Colon (tissue), 2 donors: ENCODE measurements around the gene LMF1.
"Not testable (repeated sequence)": the region's sequence is repeated elsewhere in the genome, so short reads cannot be mapped to it uniquely, and the experiment has no call there.

Experiments
- FAIRE-seq: peaks from 2 replicates; lab custom pipeline; 2012; peaks lifted over from hg19 to GRCh38; lab: Jason Lieb, UNC
- donor health status: control.
- donor health status: control.

LMF1 gene

GRCh38 chr16:892536-893255 is 78.1 kb downstream of the LMF1 start:
- no peak for FAIRE-seq

- no peak for FAIRE-seq
These were observed 78.8 kb downstream of the LMF1 start for GRCh38 chr16:892006-892405.

- no peak for FAIRE-seq
These were observed 79.4 kb downstream of the LMF1 start for GRCh38 chr16:891353-891740.

GRCh38 chr16:890716-891352 is 80.0 kb downstream of the LMF1 start:
- FAIRE-seq = no peak

GRCh38 chr16:890217-890616 is 80.6 kb downstream of the LMF1 start:
- FAIRE-seq = no peak

- no peak for FAIRE-seq
These were observed 81.2 kb downstream of the LMF1 start for GRCh38 chr16:889586-889985.

- FAIRE-seq = no peak
These were observed 81.7 kb downstream of the LMF1 start for GRCh38 chr16:888901-889570.

GRCh38 chr16:888456-888855 is 82.3 kb downstream of the LMF1 start:
- not testable (repeated sequence) for FAIRE-seq

- no peak for FAIRE-seq
These were observed 82.9 kb downstream of the LMF1 start for GRCh38 chr16:887846-888245.

- no peak for FAIRE-seq
These were observed 83.7 kb downstream of the LMF1 start for GRCh38 chr16:886802-887731.

GRCh38 chr16:886084-886543 is 84.7 kb downstream of the LMF1 start:
- FAIRE-seq = no peak

GRCh38 chr16:885391-885790 is 85.4 kb downstream of the LMF1 start:
- no peak for FAIRE-seq

GRCh38 chr16:884232-884631 is 86.6 kb downstream of the LMF1 start:
- no peak for FAIRE-seq

GRCh38 chr16:883781-884180 is 87.0 kb downstream of the LMF1 start:
- no peak for FAIRE-seq

- no peak for FAIRE-seq
These were observed 87.4 kb downstream of the LMF1 start for GRCh38 chr16:883340-883739.

- FAIRE-seq = not testable (repeated sequence)
These were observed 88.1 kb downstream of the LMF1 start for GRCh38 chr16:882671-883070.

GRCh38 chr16:882256-882655 is 88.5 kb downstream of the LMF1 start:
- FAIRE-seq = no peak

- no peak for FAIRE-seq
These were observed 89.3 kb downstream of the LMF1 start for GRCh38 chr16:881219-882097.

GRCh38 chr16:880471-881171 is 90.2 kb downstream of the LMF1 start:
- no peak for FAIRE-seq

GRCh38 chr16:879986-880385 is 90.8 kb downstream of the LMF1 start:
- FAIRE-seq = no peak

- FAIRE-seq = no peak
These were observed 91.3 kb downstream of the LMF1 start for GRCh38 chr16:879461-879861.
